ENCODE measurements around the gene FAM83F.

FAM83F gene

DNA sequence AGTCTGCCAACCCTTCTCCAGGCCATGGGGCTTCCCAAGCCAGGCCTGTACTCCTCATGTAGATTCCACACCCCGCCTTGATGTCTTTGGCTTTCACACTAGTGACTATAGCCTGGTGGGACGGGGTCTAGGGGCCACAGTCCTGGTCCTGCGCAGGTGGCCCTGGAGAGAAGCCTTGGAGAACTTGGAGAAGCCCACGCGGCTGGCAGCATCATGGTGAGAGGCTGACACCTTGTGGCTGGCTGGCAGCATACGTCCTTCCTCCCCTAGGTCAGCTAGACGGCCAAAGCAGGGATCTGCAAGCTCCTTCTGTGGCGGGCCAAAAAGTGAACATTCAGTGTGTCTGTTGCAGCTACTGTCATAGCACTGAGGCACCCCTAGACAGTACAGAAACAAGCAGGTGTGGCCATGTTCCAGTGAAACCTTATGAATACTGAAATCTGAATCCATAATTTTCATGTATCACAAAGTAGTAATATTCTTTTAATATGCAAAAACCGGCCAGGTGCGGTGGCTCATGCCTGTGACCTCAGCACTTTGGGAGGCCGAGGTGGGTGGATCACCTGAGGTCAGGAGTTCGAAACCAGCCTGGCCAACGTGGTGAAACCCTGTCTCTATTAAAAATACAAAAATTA, 42.0 kb downstream of the FAM83F start:
- peak; percentile 46 for DNase-seq (ENCODE audit: low read depth)
- H3K4me3 ChIP-seq (ENCODE audit: low read depth, low read length), result no peak overlapping the region
- TF ChIP-seq, protein P1, sequence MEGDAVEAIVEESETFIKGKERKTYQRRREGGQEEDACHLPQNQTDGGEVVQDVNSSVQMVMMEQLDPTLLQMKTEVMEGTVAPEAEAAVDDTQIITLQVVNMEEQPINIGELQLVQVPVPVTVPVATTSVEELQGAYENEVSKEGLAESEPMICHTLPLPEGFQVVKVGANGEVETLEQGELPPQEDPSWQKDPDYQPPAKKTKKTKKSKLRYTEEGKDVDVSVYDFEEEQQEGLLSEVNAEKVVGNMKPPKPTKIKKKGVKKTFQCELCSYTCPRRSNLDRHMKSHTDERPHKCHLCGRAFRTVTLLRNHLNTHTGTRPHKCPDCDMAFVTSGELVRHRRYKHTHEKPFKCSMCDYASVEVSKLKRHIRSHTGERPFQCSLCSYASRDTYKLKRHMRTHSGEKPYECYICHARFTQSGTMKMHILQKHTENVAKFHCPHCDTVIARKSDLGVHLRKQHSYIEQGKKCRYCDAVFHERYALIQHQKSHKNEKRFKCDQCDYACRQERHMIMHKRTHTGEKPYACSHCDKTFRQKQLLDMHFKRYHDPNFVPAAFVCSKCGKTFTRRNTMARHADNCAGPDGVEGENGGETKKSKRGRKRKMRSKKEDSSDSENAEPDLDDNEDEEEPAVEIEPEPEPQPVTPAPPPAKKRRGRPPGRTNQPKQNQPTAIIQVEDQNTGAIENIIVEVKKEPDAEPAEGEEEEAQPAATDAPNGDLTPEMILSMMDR (IDR thresholded peaks at IDR 0.05; ENCODE audit: control insufficient read depth, extremely low read depth, insufficient read depth), result peak; percentile 81

DNA sequence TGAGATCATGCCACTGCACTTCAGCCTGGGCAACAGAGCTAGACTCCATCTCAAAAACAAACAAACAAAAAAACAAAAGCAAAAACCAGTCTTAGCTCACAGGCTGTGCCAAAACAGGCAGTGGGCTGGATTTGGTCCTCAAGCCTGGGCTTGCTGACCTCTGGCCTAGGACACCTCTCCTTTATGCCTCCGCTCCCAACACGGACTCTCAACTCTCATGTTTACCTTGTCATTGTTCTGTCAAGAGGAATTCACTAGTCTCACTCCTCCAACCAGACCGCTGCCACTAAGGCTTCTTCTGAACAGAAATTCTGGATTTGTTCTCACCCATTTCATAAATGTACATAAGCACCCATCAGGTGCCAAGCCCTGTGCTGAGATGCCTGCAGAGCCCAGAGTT, 42.6 kb downstream of the FAM83F start:
- TF ChIP-seq, protein P1 (IDR thresholded peaks at IDR 0.05; ENCODE audit: control insufficient read depth, extremely low read depth, insufficient read depth), result no peak
- DNase-seq (ENCODE audit: low read depth), result no peak
- no peak overlapping the region for H3K4me3 ChIP-seq (ENCODE audit: low read depth, low read length)

DNA sequence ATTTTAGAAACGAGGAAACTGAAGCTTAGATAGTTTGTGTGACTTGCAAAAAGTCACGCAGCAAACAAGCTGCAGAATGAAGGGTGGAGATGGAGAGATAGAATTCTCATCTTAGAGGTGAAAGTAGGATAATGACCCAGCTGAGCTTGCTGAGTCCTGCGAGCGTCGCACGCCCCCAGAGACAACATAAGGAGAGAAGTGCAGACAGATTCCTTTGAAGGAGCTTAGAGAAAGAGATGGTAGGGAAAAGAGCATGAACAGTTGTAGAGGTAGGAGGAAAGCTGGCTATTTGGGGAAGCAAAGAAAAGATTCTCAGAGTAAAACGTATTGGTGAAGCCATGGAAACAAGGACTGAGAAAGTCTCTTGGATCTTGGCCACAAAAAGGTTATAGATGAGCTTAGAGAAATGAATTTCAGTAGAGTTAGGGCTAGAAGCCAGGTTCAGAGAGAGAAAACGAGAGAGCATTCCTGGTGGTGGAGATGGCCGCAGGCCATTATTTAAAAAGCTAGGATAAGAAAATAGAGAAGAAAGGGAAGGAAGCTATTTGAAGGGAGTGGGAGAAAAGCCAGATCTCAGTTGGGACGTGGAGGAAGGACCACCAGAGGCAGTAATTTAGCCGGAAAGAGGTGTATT, 44.8 kb downstream of the FAM83F start:
- TF ChIP-seq, protein P1 (IDR thresholded peaks at IDR 0.05; ENCODE audit: control insufficient read depth, extremely low read depth, insufficient read depth), result no peak
- no peak for DNase-seq (ENCODE audit: low read depth)
- no peak overlapping the region for H3K4me3 ChIP-seq (ENCODE audit: low read depth, low read length)

DNA sequence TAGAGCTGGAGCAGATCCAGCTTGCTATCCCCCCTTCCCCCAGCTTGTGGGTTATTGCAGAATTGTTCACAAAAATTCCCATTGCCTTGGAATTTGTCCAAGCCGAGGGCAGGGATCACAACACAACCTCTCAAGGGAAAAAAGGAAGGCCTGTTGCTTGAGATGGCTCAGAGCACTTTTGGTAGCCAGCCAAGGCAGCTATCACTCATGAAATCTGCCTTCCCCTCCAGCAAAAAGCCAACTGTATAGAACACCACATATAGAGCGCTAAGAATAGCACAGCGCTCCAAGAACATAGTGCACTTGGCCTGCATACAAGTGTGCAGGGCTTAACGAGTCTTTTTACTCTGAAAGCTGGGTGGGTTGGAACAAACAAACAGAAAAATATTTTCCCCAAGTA, 46.2 kb downstream of the FAM83F start:
- DNase-seq (ENCODE audit: low read depth), result peak; percentile 94
- TF ChIP-seq, protein P1 (IDR thresholded peaks at IDR 0.05; ENCODE audit: control insufficient read depth, extremely low read depth, insufficient read depth), result no peak

DNA sequence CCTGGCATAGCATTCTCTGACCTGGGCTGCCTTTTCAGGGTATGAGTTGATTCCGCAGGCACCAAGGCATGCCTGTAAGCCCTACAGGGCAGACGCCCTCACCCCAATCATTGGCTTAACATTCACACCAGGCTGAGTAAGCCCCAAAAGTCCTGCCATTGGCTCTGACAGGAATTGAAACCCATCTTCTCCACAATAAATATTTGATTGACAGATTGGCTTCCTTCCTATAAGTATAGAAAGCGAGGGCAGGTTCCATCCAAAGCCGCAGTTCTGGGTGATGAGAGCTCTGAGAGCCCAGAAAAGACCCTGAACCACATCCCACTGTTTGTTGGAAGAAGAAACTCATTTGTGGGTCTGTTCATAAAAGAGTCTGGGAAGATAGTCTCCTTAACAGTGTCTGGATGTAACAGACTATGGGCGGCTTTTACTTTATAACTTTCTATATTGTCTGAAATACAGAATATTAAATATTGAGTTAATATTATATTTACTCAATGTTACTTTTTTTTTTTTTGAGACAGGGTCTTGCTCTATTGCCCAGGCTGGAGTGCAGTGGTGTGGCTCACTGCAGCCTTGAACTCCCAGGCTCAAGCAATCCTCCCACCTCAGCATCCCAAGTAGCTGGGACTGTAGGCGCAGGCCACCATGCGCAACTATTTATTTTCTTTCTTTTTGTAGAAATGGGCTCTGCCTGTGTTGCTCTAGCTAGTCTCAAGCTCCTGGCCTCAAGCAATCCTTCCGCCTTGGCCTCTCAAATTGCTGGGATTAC, 46.8 kb downstream of the FAM83F start:
- no peak for DNase-seq (ENCODE audit: low read depth)
- TF ChIP-seq, protein P1 (IDR thresholded peaks at IDR 0.05; ENCODE audit: control insufficient read depth, extremely low read depth, insufficient read depth), result no peak
- H3K4me3 ChIP-seq (ENCODE audit: low read depth, low read length), result peak overlapping the region; percentile 24

More for the DNA sequence above, 46.2 kb downstream of the FAM83F start:
- H3K4me3 ChIP-seq (ENCODE audit: low read depth, low read length), result peak overlapping the region; percentile 24; the same call in 1 of the 2 replicates

DNA sequence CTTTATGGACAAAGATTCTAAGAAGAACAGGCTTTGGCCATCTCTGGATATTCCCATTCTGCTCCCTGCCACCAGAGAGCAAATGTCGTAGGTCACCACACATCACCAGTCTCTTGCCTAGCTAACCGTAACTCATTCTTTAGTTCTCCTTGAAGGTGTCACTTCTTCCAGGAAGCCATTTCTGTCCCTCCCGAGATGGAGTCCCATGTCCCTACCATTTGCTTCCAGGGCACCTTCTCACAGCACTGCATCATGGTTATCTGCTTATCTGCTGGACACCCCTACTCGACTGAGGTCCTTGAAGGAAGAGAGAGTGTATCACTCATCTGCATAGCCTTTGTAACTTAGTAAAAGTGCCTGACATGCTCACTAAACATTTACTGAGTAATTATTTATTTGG, 47.6 kb downstream of the FAM83F start:
- DNase-seq (ENCODE audit: low read depth), result no peak
- H3K4me3 ChIP-seq (ENCODE audit: low read depth, low read length), result no peak overlapping the region
- TF ChIP-seq, protein P1 (IDR thresholded peaks at IDR 0.05; ENCODE audit: control insufficient read depth, extremely low read depth, insufficient read depth), result no peak

Measured in LNCaP clone FGC (cell line).